Measurements from ENCODE around the gene WWOX.

DNA sequence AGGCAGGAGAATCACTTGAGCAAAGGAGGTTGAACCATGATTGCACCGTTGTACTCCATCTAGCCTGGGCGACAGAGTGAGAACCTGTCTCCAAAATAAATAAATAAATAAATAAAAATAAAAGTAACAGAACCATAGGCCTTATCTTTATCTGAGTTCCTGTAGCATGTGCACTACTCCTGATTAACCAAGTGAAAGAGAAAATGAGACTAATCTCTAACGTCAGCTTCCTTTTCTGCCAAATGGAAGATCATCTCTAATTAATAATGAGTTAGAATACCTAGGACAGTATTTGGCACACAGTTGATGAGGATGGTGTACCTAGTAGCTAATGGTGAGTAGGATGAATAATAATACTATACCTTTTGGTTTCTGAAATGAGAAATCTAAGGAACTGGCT is 520.4 kb downstream of the WWOX start:
- TF ChIP-seq EP300 (IDR thresholded peaks at IDR 0.05) = no peak
- TF ChIP-seq POLR2A (IDR thresholded peaks at IDR 0.05) = no peak

All from gastroesophageal sphincter (tissue), 2 donors.